ENCODE results near the gene KCNAB1. TPM values are rescaled to one million over a fixed set of nuclear protein-coding genes. Genes with fewer than 3 reads are reported as not detected.

Gene KCNAB1
- total RNA-seq, 1 donor from 2014 or later, result 3.9 TPM

DNA sequence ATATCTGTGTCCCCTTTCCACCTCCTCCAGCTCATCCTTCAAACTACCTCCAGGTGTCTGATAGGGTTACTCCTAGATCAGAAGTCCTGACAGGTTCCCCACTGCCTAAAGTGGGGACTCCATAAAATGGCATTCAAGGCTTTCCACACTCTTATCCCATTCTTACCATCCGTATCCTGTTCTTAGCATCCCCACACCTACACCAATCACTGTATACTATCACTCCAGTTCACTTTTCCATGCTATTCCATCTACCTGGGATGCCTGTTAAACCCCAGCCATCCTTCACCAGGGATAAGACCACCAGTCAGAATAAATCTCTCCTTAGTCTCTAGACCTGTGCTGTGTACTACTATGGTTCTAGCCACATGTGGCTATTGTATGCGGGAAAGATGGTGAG, 415.4 kb downstream of the KCNAB1 start:
- H3K4me1 ChIP-seq, result peaks cover 8% of the 10 kb centered on the region
- peaks cover 0 to 19% of the 10 kb centered on the region in 2 donors for H3K36me3 ChIP-seq
- intact Hi-C loops (cut with DNase I), result loop anchor here (10.0 kb wide), 1 partner anchor 549 kb away; no protein-coding TSS in a partner anchor
- H3K4me3 ChIP-seq, result no peak overlapping the region
- H3K27me3 ChIP-seq, result no peaks in the 10 kb centered on the region
- H3K9me3 ChIP-seq, result no peaks in the 10 kb centered on the region
- TF ChIP-seq POLR2A (IDR thresholded peaks at IDR 0.05) (no peak), POLR2AphosphoS5 (IDR thresholded peaks at IDR 0.05; ENCODE audit: insufficient read depth in 1 of 2, low read depth in 1 of 2) (no peak)
- TF ChIP-seq, protein P1, sequence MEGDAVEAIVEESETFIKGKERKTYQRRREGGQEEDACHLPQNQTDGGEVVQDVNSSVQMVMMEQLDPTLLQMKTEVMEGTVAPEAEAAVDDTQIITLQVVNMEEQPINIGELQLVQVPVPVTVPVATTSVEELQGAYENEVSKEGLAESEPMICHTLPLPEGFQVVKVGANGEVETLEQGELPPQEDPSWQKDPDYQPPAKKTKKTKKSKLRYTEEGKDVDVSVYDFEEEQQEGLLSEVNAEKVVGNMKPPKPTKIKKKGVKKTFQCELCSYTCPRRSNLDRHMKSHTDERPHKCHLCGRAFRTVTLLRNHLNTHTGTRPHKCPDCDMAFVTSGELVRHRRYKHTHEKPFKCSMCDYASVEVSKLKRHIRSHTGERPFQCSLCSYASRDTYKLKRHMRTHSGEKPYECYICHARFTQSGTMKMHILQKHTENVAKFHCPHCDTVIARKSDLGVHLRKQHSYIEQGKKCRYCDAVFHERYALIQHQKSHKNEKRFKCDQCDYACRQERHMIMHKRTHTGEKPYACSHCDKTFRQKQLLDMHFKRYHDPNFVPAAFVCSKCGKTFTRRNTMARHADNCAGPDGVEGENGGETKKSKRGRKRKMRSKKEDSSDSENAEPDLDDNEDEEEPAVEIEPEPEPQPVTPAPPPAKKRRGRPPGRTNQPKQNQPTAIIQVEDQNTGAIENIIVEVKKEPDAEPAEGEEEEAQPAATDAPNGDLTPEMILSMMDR (IDR thresholded peaks at IDR 0.05), result no peak
- DNase-seq (ENCODE audit: extremely low spot score in 2 of 2), result no peak
- H3K27ac ChIP-seq, result peak overlapping the region; percentile 78

DNA sequence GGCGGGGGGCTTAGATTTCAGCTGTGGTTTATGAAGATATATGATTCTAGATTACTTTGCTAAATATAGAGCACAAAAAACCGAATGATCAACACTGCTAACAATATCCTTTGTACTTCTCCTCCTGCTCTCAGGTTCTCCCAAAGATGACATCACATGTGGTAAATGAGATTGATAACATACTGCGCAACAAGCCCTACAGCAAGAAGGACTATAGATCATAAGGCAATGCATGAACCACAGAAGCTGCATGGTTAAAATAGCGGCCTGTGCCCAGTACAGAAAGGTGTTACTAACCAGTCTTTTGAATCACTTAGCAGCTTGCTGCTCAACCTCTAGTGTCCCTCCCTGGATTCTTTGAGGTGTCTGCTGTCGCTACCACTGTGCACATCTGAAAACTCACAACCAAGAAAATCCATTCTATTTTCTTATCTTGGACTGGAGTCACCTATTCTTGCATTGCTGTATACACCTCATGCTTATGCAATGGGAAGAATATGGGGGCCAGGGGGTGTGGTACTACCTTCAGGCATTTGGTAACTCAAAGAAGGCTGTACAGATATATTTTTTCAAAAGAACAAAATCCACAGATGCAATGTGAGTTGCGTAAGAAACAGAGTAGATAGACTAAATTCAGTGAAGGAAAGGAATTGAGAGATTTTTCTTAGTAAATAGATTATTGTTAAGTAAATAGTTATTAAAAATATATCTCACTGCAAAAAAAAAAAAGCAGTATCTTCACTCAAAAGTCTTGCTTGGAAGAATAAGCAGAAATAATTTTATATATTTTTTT, 416.3 kb downstream of the KCNAB1 start:
- H3K9me3 ChIP-seq, result no peaks in the 10 kb centered on the region
- no peak overlapping the region for H3K27ac ChIP-seq
- no peak for DNase-seq (ENCODE audit: extremely low spot score in 2 of 2)
- peaks cover 0 to 17% of the 10 kb centered on the region in 2 donors for H3K36me3 ChIP-seq
- H3K27me3 ChIP-seq, result no peaks in the 10 kb centered on the region
- intact Hi-C loops (cut with DNase I), result loop anchor here (10.0 kb wide), 1 partner anchor 548 kb away; no protein-coding TSS in a partner anchor
- peaks cover 13% of the 10 kb centered on the region for H3K4me1 ChIP-seq
- H3K4me3 ChIP-seq, result no peak overlapping the region
- TF ChIP-seq POLR2AphosphoS5 (IDR thresholded peaks at IDR 0.05; ENCODE audit: insufficient read depth in 1 of 2, low read depth in 1 of 2), result no peak

DNA sequence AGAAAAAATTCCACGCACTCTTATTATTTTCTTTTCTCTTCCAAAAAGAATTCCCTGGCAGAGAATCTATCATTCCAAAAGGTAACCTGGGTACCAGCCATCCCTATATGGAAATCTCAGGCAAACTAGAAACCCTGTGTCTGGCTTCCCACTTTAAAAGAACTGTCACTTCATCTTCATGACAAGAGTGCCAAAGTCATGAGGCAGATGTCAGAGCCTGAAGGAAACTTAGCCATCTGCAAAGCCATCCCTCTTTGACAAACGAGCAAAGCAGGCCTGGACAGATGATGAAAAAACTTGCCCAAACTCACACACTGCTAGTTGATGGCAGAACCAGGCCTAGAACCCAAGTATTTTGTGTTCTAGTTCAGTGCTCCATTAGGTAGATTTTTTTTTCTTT, 418.7 kb downstream of the KCNAB1 start:
- Histone ChIP-seq H3K27ac (no peak overlapping the region), H3K4me3 (no peak overlapping the region), H3K27me3 (no peaks in the 10 kb centered on the region), H3K4me1 (peaks cover 37% of the 10 kb centered on the region), H3K9me3 (no peaks in the 10 kb centered on the region), H3K36me3 (peaks cover 0 to 25% of the 10 kb centered on the region in 2 donors)
- intact Hi-C loops (cut with DNase I), result loop anchor here (10.0 kb wide), 1 partner anchor 546 kb away; no protein-coding TSS in a partner anchor
- DNase-seq (ENCODE audit: extremely low spot score in 2 of 2), result no peak
- TF ChIP-seq POLR2AphosphoS5 (IDR thresholded peaks at IDR 0.05; ENCODE audit: insufficient read depth in 1 of 2, low read depth in 1 of 2), result no peak
- TF ChIP-seq, protein P1 (IDR thresholded peaks at IDR 0.05), result no peak
- TF ChIP-seq POLR2A (IDR thresholded peaks at IDR 0.05), result no peak

DNA sequence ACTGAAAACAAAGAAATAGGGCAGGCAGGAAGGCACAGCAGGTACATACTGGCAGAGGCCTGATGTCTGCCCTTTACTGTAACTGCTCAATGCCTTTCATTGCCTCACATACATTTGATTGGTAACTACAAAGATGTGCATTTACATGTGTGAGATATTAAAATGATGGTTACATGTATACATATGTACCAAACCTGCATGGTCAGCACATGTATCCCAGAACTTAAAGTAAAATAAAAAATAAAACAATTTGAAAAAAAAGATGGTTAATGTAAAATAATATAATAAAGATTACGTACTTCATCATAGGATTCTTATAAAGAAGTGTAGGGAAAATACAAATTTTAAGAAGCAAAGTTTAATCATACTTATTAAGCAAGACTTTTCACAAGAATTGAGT, 419.4 kb downstream of the KCNAB1 start:
- TF ChIP-seq POLR2A (IDR thresholded peaks at IDR 0.05), result no peak
- TF ChIP-seq, protein P1 (IDR thresholded peaks at IDR 0.05), result no peak
- TF ChIP-seq POLR2AphosphoS5 (IDR thresholded peaks at IDR 0.05; ENCODE audit: insufficient read depth in 1 of 2, low read depth in 1 of 2), result no peak
- Histone ChIP-seq H3K4me3 (no peak overlapping the region), H3K4me1 (peaks cover 44% of the 10 kb centered on the region), H3K27me3 (no peaks in the 10 kb centered on the region), H3K36me3 (peaks cover 0 to 27% of the 10 kb centered on the region in 2 donors), H3K27ac (no peak overlapping the region), H3K9me3 (no peaks in the 10 kb centered on the region)
- intact Hi-C loops (cut with DNase I), result loop anchor here (10.0 kb wide), 1 partner anchor 545 kb away; no protein-coding TSS in a partner anchor
- DNase-seq (ENCODE audit: extremely low spot score in 2 of 2), result no peak

DNA sequence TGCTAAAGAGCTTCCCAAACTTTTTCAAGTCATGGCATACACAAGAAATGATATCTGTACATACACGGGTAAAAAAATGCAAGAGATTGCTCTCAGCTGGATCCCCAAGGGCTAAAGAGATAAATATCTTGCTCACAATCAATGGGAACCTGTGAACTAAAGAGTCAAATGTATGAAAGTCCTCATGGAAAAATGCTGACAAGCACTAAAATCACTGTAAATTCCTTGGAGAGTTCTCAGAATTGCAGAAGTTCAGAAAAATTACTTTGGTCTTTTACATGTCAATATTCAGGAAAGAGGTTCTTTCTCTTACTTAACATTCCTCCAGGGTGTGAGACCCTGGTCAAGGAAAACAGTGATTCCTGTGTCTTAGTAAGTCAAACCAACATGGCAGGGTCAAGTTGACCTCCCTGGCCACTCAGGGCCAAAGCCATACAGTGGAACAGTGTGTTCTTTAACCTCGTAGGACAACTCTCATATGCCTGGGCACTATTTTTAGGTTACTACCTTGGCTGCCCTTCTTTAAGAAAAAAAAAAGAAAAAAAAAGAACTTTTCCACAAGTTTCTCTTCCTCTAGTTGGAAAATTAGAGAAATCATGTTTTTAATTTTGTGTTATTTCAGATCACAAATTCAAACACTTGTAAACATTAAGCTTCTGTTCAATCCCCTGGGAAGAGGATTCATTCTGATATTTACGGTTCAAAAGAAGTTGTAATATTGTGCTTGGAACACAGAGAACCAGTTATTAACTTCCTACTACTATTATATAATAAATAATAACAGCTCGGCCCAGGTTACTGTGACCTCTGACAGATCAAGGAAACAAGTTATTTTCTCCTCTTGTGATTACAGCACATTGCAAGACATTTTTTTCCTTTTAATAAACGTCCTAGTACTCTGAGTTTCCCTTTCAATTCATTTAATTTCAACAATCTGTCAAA, 422.0 kb downstream of the KCNAB1 start:
- Histone ChIP-seq H3K27me3 (no peaks in the 10 kb centered on the region), H3K36me3 (peaks cover 0 to 46% of the 10 kb centered on the region in 2 donors), H3K27ac (peak overlapping the region; percentile 22), H3K9me3 (no peaks in the 10 kb centered on the region), H3K4me1 (peaks cover 35% of the 10 kb centered on the region), H3K4me3 (no peak overlapping the region)
- TF ChIP-seq POLR2A (IDR thresholded peaks at IDR 0.05) (no peak), POLR2AphosphoS5 (IDR thresholded peaks at IDR 0.05; ENCODE audit: insufficient read depth in 1 of 2, low read depth in 1 of 2) (peak in 1 of 2 donors; percentile 61)
- TF ChIP-seq, protein P1 (IDR thresholded peaks at IDR 0.05), result no peak
- DNase-seq (ENCODE audit: extremely low spot score in 2 of 2), result no peak
- intact Hi-C loops (cut with DNase I), result no loop called here
